ENCODE results near the gene PRSS12. TPM values are rescaled to one million over a fixed set of nuclear protein-coding genes. Genes with fewer than 3 reads are reported as not detected.

The PRSS12 gene, protein sequence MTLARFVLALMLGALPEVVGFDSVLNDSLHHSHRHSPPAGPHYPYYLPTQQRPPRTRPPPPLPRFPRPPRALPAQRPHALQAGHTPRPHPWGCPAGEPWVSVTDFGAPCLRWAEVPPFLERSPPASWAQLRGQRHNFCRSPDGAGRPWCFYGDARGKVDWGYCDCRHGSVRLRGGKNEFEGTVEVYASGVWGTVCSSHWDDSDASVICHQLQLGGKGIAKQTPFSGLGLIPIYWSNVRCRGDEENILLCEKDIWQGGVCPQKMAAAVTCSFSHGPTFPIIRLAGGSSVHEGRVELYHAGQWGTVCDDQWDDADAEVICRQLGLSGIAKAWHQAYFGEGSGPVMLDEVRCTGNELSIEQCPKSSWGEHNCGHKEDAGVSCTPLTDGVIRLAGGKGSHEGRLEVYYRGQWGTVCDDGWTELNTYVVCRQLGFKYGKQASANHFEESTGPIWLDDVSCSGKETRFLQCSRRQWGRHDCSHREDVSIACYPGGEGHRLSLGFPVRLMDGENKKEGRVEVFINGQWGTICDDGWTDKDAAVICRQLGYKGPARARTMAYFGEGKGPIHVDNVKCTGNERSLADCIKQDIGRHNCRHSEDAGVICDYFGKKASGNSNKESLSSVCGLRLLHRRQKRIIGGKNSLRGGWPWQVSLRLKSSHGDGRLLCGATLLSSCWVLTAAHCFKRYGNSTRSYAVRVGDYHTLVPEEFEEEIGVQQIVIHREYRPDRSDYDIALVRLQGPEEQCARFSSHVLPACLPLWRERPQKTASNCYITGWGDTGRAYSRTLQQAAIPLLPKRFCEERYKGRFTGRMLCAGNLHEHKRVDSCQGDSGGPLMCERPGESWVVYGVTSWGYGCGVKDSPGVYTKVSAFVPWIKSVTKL
- 0.18 to 0.39 TPM (median 0.31 TPM) in 5 replicates for total RNA-seq (2022; extraction: Qiagen RNA extraction)

DNA sequence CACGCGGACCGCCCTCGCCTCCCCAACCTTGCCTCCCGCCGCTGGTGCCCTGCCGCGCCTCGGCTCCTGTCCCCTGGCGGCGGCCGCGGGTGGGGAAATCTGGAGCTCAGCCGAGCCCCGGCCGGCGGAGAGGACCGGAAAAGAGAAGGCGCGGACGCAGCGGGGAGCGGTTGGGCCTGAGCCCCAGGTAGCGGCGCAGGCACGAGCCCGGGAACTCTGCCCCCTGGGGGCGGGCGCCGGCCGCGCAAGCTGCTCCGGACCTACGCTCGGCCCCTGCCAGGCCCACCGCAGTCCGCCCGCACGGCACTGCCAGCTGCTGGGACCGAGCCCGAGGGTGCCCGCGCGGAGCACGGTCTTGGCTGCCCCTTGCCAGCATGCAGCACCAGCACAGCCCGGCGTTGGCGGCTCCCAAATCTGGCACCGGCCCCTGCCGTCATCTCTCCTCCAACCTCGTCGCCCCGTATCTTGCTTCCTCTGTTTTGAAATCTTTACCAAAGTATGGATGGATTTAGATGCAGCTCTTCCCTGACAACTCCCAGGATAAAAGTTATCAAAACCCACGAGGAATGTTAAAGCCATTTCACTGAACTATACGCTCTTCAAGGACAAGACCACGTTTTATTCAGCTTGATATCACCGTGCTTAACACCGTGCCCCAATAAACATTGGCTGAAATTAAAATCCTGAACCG lies at the start of gene PRSS12:
TSS of gene PRSS12 (minus strand) at position 161 of the 691 bp plus-strand sequence. CDS start 283 bp downstream, outside the sequence.

Data from A549 treated with dexamethasone at 1 μM for 4 hours (cell line).